Ammon's horn (tissue), 1 donor: Measurements from ENCODE around the gene TMA16.
A peak's percentile ranks its signal among the peaks of the same experiment; 100 is the strongest.
"Not testable (repeated sequence)": the region's sequence is repeated elsewhere in the genome, so short reads cannot be mapped to it uniquely, and the experiment has no call there.

Experiments
- DNase-seq: peaks from one replicate; pipeline ENCODE4 v3.0.0-alpha.2; 2016; ENCODE audit warnings: low spot score

Gene TMA16

DNA sequence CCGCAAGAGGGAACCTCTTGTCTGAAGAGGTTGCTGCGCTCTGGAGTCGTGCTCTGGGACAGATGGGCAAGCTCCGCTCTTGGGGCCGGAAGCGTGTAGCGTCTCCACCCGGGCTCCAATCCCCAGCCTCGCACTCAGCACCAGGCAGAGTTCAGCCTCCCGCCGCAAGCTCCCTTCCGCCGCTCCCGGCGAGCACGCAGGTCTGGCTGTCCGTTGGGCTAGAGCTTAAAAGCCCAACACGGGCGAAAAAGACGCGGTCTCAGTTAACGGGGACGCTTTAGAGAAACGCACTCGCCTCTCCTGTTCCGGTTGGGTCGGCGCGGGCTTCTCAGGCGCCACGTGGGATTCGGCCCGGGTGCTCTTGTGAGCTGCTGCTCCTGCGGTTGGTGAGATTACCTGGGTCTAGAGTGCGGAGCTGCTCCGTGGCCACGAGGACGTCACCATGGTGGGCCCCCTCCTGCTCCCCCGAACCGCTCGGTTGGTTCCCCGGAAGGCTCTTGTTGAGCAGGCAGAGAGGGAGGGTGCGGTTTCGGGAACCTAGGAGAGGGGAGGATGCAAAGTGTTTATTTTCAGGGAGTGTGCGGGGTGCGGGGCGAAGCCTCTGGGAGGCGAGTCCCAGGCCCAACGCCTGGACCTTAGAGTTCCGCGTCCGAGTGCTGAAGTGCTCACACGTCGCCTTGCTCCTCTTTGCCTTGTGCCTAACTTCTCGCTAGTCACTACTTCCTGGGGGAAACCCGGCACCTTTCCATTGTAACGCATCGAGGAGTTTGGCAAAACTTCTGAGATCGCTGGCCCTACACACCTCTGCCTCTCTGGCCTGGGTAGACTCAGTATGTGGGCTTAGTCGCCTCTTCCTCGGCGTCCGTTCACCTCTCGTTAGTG lies at the start of gene TMA16:
TMA16 (plus strand) TSS at position 331 of the 882 bp plus-strand sequence; CDS start at position 443, 112 bp downstream.
- peak; percentile 88 for DNase-seq

DNA sequence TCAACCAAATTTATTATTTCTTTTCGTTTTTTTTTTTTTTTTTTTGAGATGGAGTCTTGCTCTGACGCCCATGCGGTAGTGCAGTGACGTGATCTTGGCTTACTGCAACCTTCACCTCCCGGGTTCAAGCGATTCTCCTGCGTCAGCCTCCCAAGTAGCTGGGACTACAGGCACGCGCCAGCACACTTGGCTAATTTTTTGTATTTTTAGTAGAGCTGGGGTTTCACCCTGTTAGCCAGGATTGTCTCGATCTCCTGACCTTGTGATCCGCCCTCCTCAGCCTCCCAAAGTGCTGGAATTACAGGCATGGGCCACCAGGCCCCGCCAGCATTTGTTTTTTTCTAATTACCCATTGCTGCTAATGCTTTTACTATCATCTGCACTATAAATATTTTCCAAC lies 47.5 kb upstream of the TMA16 start:
- not testable (repeated sequence) for DNase-seq

DNA sequence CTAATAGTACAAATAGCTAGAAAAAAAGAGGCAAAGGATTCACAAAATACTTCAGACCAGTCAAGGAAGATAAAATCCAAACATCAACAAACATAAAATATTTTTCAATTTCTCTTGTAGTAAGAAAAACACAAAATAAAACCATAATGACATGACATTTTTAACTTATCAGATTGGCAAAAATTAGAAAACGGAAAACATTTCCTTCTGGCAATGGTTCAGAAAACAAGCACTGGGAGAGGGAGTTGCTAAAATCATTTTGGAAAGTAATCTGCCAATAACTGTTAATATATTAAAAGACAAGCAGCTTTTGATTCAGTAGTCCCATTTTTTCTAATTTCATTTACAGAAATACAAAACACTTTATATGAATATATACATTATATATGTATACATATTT lies 47.0 kb upstream of the TMA16 start:
- DNase-seq: no peak

DNA sequence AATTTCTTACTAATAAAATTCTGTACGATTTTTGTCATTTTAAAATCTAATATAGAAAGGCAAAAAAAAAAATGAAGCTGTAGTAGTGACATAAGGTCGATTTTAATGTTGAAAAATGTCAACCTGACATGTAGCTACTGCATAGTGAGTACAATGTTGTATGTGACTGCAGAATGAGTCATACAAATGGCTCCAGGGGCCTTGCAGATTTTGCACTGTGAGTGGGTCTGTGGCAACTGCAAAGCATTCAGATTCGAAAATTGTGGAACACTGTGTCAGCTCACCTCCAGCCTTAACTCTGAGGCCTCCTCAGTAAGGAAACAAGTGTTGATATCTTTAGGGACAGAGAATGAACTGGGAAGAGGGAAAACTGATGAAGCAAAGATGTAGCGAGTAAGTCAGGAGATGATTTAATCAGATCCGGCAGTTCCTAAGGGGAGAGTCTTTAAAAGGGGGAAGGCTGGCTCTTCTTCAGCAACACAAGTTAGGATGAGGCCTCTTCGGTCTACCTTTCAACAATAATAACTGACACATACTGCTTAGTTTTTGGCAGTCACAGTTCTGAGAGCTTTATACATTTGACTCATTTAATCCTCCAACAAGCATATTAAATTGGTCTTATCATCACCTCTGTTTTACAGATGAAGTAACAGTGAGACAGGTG lies 45.8 kb upstream of the TMA16 start:
- DNase-seq: no peak

DNA sequence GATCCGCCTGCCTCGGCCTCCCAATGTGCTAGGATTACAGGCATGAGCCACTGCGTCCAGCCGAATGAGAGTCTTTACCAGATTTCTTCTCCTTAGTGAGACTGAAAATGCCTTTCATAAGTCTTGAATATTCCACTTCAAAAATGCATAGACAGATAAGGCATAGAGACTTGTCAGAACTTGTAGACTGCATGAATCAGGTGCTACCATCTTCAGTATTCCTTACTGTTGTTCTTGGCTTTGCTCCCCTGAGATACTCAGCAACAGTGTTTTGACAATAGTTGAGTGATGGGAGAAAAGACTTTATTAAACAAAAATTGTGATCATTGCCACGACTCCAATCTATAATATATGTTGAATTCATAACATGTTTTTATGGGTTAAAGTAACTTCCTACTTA lies 31.9 kb upstream of the TMA16 start:
- DNase-seq: no peak

DNA sequence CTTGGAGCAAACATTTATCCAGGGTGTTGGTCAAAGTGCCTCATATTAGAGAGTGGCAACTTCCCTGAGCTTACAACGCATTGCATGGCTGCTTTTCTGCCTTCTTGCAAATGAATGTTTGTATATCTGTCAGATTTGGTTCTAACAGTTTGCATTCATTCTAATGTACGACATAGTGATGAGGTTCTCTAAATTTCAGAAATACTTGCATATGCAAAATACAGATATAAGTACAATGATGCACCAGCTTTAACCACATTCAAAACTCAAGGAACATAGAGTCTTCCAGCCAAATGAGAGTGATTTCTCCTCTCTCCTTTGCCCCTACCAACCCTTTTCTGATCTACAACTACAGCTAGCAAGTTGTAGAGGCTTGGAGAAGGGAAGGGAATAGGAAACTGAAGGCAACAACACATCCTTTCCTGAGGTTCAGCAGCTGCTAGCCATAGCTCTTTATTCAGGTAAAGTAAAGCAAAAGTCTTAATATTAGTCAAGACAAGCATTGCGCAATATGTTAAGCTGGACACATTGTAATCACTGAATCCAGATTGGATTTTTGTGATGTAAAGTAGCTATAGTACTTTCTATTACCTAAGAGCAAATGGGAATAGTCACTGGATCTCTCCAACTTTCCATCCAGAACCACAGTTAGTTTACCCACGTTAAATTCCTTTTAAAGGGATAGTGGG lies 27.3 kb upstream of the TMA16 start:
- DNase-seq: no peak

DNA sequence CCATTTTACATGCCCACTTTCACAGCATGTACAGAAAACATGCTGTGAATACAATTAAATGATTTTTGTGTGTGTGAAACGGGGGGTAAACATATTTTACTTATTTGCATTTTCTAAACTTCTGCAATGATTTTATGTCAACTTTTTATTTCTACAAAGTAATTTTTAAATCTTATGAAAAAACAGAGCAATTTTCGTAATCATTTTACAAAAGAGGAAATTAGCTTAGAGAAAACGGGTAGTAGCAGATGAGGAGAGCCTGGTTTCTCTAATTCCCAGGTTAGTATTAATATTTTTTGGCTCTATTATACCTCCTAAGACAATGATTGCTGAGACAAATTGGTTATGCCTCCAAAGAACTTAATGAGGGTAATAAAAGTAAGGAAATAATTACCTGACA lies 24.1 kb upstream of the TMA16 start:
- no peak for DNase-seq

DNA sequence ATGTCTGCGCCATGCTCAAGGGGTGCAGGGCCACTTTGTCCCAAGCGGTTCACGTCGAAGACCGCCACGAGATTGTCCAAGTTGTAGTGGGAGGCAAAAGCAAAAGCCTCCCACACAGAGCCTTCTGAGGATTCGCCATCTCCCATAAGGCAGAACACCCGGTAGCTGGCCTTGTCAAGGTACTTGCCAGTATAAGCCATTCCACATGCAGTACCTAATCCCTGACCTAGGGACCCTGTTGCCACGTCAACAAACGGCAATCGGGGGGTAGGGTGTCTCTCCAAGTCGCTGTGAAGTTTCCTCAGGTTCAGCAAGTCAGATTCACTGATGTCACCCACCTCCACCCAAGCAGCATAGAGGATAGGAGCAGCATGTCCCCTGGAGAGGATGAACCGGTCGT lies 21.4 kb upstream of the TMA16 start:
- DNase-seq: no peak

DNA sequence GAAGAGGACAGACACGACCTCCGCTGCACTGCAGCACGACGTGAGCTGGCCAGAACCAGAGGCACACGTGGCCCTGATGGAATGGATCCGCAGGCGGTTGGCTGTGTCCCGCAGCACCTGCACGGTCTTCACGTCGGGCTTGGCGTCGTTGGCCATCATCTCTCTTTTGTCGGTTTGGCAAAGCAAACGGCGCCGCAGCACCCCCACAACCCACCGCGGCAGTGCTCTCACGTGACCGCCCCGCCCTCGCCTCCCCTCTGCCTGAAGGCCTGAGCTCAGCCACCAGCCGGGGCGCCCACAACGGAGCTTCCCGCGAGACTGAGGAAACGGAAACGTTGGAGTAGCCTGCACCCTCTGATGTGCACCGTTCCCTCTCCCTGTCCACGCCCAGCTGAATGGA lies 20.9 kb upstream of the TMA16 start, which contains the start of gene TKTL2:
TKTL2 (minus strand) TSS at position 179 of the 400 bp plus-strand sequence; CDS start at position 159, 20 bp downstream.
- DNase-seq: no peak

DNA sequence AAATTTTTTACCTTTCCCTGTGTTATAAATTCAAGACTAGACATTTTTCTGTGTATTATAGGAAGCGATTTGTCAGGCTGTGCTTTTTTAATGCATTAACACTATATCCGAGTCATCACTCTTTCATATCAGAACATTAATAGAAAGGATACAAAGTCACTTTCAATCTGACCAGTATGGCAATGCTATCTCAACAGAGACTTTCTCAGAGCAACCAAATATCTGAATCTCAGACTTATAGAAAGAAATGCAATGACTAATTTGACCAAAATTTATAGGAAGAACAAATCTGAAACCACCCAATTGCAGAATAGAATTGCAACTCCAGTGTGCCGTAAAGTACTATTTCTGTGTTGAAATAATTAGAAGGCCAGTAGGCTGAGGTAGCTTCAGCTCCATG lies 20.5 kb upstream of the TMA16 start:
- no peak for DNase-seq

DNA sequence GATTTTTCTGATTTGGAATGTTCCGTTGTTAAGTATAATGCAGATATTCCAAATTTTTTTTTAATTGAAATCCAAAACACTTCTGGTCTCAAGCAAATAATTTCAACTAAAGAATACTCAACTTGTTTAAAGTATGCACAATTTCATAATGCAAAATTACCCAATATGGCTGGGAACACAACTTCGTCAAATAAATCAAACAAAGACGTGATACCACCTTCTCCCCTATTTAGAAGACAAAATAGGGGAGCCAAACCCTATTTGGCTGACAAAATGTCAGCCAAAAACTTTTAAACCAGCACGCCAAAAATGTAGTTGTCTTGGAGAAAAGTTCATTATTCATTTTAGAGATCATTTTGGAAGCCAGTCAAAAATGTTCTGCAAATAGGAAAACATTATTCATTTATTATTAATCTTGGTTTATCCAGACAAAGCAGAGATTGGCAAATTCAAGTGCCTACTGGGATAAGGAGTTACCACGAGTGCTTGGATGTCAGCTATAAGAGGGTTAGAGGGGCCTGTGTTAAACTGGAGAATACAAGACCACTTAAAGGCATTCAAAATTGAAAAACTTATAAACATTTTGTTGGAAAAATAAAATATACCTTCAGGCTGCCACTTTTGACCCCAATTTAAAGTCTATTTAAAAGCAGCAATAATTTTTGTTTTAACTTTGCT lies 17.6 kb upstream of the TMA16 start:
- no peak for DNase-seq

DNA sequence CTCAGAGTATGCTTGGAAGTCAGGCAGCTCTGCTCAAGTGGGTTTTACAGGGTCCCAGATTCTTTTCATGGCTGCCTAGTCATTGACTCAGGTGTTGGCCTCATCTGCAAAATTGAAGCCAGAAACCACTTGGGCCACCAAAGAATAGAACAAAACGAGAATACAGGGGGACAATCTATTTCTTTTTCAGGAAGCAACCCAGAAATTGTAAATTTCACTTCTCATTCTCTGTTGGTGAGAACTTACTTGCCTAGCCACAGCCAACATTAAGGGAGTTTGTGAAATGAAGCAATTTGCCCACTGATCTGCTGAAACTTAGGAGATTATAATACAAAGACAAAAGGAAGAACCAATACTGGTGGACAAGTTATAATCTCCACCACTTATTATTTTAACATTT lies 12.3 kb upstream of the TMA16 start:
- DNase-seq: no peak

DNA sequence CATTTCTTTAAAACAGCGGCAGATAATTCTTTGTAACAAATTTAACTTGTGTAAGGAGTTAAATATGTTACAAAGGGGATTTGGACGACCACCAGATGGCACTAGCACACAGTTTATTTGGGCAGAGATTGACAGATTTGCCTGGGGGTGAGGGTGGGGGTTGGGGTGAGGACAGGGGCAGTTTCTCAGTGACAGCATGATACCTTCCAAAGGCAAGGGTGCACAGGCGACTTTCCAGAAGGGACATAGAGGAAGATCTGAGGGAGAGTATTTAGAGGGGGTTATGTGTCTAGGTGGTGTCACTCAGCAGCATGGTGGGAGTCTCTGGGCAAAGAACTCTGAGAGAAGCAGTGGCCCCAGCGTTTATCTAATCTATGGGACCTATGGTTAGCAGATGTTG lies 9.6 kb upstream of the TMA16 start:
- DNase-seq: peak; percentile 74

DNA sequence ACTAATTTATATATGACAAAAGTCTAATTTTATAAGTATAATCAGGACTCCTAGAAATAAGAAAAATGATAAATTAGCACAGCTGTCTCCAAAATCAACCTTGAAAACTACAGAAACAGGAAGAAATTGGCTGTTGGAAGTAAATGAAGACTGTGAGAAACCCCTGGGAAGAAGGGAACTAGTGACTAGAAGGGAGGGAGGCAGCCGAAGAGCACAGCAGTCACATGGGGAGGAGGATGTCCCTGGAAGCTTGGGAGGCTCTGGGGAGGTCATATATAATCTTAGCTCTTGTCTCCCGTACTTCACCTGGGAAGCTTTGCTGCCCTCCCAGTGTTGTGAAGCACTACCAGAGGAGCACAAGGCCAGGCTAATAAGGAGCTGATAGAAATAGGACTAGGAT lies 8.9 kb upstream of the TMA16 start:
- no peak for DNase-seq

DNA sequence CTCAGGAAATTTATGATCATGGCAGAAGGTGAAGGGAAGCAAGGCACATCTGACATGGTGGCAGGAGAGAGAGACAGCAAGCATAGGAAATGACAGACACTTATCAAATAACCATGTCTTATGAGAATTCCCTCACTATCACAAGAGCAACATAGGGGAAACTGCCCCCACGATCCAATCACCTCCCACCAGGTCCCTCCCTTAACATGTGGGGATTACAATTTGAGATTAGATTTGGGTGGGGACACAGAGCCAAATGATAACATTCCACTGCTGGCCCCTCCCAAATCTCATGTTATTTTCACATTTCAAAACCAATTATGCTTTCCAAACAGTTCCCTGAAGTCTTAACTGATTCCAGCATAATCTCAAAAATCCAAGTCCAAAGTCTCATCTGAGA lies 8.2 kb upstream of the TMA16 start:
- DNase-seq: no peak

DNA sequence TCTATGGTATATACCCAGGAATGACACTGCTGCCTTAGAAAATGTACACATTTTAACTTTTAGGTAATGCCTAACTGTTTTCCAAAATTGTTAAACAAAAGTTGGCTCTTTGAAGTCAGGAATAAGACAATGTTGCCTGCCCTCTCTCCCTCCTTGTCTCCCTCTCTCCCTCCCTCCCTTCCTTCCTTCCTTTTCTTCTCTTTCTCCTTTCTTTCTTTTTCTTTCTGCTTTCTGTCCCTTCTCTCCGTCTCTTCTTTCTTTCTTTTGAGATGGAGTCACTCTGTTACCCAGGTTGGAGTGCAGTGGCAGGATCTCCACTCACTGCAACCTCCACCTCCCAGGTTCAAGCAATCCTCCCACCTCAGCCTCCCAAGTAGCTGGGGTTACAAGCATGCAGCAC lies 4.6 kb upstream of the TMA16 start:
- no peak for DNase-seq

DNA sequence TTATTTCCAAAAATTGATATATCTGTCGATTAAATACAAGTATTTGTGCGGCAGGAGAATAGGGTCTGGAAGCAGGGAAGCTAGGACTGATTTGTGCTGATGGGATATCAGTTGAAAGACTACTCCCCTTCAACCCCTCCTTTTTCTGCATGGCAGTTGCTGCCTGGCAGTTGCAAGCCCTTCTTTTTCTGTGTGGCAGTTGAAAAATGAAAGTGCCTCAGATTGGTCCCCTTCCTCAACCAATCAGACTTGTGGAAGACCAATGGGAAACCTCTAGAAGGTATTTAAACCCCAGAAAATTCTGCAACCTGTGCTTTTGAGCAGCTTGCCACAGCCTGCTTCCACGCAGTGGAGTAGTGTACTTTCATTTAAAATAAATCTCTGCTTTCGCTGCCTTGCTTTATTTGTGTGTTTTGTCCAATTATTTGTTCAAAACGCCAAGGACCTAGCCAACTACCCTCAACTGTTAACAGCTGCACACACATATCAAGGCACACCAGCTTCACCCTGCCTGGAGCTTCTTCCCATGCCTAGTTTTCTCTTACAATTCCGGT lies 1.5 kb upstream of the TMA16 start:
- DNase-seq: no peak

DNA sequence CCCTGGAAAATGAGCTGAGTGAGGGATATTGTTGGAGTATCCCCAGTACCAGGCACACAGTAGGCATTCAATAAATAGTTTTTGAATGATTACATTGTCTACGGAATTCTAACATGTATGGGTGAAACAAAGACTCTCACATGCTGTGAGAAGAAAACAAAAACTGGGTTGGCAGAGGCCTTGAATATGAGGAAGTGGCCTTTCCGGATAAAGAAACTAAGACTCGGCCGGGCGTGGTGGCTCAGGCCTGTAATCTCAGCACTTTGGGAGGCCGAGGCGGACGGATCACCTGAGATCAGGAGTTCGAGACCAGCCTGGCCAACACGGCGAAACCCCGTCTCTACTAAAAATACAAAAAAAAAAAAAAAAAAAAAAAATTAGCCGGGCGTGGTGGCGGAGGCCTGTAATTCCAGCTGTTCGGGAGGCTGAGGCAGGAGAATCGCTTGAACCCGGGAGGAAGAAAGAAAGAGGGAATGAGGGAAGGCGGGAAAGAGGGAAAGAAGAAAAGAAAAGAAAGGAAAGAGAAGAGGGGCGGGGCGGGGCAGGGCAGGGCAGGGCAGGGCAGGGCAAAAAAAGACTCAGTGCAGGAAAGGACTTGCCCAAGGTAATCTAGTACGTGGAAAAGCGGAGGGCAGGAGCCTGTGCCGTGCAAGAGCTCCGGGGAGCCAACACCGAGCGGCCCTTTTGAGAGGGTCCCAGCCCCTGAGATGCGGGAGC lies 689 bp upstream of the TMA16 start:
- no peak for DNase-seq

DNA sequence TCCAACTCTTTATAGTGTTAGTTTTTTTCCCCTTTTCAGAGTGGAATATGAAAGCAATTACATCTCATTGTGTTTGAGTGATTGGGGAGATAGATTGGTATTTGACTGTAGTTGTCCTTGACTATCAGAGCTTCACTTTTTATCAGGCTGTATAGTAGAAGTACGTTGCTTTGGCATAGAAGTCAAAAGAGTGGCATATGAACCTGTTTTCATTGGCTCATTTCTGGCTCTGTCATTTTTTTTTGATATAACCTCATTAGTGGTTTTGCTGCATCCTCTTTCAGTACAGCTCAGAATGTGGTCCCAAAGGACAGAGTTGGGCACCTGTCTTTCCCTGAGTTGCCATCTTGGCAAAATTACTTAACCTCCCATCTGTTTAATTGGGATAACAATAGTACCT lies 1.4 kb downstream of the TMA16 start:
- no peak for DNase-seq

DNA sequence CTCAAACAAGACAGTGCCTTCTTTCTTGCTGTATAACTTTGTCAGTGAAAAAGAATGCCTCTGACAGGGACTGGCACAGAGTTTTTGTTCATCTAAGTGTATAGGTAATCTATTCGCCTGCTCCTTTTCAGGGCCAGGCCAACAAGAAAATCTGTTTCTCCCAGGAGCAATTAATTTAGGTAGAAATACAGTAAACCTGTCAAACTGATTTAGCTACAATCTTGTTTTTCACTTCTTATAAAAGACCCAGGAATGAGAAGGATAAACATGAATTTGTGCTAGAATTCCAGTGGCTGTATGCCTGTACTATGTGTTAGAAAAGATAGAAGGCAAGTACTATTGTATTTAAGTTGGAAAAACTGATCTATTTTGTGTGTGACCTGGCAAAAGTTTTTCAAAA lies 6.1 kb downstream of the TMA16 start:
- DNase-seq: no peak

DNA sequence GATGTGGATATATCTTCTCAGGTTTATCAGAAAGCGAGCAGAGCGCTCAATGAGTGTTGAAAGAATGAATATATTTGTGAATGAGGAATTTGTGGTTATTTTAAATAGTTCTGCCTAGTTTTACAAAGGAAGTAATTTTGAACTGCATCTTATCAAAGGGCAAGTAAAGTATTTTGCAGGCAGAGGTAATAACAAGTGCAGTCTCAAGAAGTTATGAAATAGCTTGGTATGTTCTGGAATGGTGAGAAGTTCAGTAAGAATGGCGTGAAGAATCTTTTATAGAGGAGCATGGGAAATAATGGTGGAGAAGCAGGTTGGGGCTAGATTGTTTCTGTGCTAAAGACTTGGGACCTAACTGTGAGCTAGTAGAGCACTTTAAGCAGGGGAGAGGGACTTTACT lies 10.9 kb downstream of the TMA16 start:
- DNase-seq: no peak
